ENCODE data around the gene FBXL7. TPM values are rescaled to one million over a fixed set of nuclear protein-coding genes. Genes with fewer than 3 reads are reported as not detected.

The FBXL7 gene
- total and polyA plus RNA-seq, 10 donors, result 1.1 to 12.9 (median 8.3) TPM

DNA sequence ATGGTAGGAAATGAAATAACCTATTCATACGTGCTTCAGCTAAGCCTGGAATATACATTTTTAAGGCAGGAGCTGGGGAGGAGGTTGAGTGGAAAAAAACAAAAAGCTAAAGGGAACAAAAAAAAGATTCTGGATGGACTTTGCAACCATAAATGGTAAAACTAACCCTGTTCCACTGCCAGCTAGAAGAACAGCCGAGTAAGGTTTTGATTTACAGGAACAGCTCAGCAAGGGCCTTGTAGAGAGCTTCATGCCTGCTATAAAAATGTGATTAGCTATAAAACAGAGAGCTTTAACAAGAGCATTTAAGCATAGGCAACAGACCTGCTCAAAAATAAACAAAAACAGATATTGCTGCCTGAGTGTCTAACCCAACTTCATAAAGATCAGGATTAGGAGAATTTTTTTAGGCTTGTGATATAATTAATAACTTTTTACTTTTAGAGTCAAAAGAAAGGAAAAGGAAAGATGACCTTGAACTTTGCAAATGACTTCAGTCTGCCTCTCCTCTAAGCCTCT is 194.8 kb downstream of the FBXL7 start:
- Histone ChIP-seq H3K9me3 (peaks cover 0 to 8% (median 0%) of the 10 kb centered on the region in 8 donors), H3K27ac (peak overlapping the region in 5 of 8 donors; percentile 6 to 59 (median 38)), H3K4me1 (peaks cover 0 to 6% (median 0%) of the 10 kb centered on the region in 6 donors), H3K4me3 (no peak overlapping the region), H3K36me3 (no peaks in the 10 kb centered on the region), H3K27me3 (replicated peaks in 1 of 7) (no peaks in the 10 kb centered on the region)
- 64 to 70% (median 68%) methylated on average over 2 of the region's 2 CpGs for WGBS, 5 donors
- no peak for TF ChIP-seq POLR2AphosphoS5 (IDR thresholded peaks at IDR 0.05)
- TF ChIP-seq CTCF (IDR thresholded peaks at IDR 0.05 in 8 of 11, conservative IDR thresholded peaks at IDR 0.05 in 3 of 11), result no peak
- no peak for TF ChIP-seq POLR2A (IDR thresholded peaks at IDR 0.05)
- intact Hi-C loops (cut with DNase I; ENCODE audit: low total_unique reads), result no loop called here
- no peak for DNase-seq

GRCh38 chr5:15695215-15695731 is 195.3 kb downstream of the FBXL7 start:
- Histone ChIP-seq H3K27me3 (replicated peaks in 1 of 7) (no peaks in the 10 kb centered on the region), H3K36me3 (no peaks in the 10 kb centered on the region), H3K9me3 (peaks cover 0 to 8% (median 0%) of the 10 kb centered on the region in 8 donors), H3K4me1 (peaks cover 0 to 6% (median 0%) of the 10 kb centered on the region in 6 donors), H3K4me3 (no peak overlapping the region), H3K27ac (peak overlapping the region in 5 of 8 donors; percentile 29 to 59 (median 42))
- no peak for TF ChIP-seq POLR2AphosphoS5 (IDR thresholded peaks at IDR 0.05)
- no peak for TF ChIP-seq POLR2A (IDR thresholded peaks at IDR 0.05)
- TF ChIP-seq CTCF (IDR thresholded peaks at IDR 0.05 in 8 of 11, conservative IDR thresholded peaks at IDR 0.05 in 3 of 11), result no peak
- WGBS, 5 donors, result 37 to 51% (median 49%) methylated on average over 4 of the region's 4 CpGs
- no peak for DNase-seq
- intact Hi-C loops (cut with DNase I; ENCODE audit: low total_unique reads), result no loop called here

- Histone ChIP-seq H3K36me3 (no peaks in the 10 kb centered on the region), H3K27me3 (replicated peaks in 1 of 7) (no peaks in the 10 kb centered on the region), H3K27ac (no peak overlapping the region), H3K9me3 (peaks cover 0 to 7% (median 0%) of the 10 kb centered on the region in 8 donors), H3K4me3 (no peak overlapping the region), H3K4me1 (no peaks in the 10 kb centered on the region)
- no peak for DNase-seq
- intact Hi-C loops (cut with DNase I; ENCODE audit: low total_unique reads), result no loop called here
- TF ChIP-seq POLR2AphosphoS5 (IDR thresholded peaks at IDR 0.05), result no peak
- TF ChIP-seq POLR2A (IDR thresholded peaks at IDR 0.05), result no peak
- TF ChIP-seq CTCF (IDR thresholded peaks at IDR 0.05 in 8 of 11, conservative IDR thresholded peaks at IDR 0.05 in 3 of 11), result no peak
- 88 to 93% (median 91%) methylated on average over 2 of the region's 2 CpGs for WGBS, 5 donors
These were observed 200.4 kb downstream of the FBXL7 start for GRCh38 chr5:15700373-15700772.

DNA sequence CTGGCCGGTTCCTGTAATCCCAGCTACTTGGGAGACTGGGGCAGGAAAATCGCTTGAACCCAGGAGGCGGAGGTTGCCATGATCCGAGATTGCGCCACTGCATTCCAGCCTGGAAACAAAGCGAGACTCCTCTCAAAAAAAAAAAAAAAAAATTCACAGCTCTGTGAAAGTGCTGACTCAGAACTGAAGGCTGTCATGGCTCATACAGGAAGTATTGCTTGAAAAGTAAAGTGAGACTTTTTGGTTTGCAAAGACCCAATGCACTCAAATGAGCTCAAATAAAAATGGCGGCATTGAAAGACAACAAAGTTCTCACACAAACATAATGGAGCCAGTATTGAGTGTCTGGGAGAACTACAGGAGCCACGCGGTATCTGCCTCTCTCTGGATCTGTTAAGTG is 202.1 kb downstream of the FBXL7 start:
- intact Hi-C loops (cut with DNase I; ENCODE audit: low total_unique reads), result no loop called here
- H3K27ac ChIP-seq, result no peak overlapping the region

More for the DNA sequence above, 202.1 kb downstream of the FBXL7 start:
- DNase-seq, result no peak
- 91 to 96% (median 93%) methylated on average over 9 of the region's 9 CpGs for WGBS, 5 donors
- TF ChIP-seq CTCF (IDR thresholded peaks at IDR 0.05 in 8 of 11, conservative IDR thresholded peaks at IDR 0.05 in 3 of 11), result no peak
- no peak for TF ChIP-seq POLR2AphosphoS5 (IDR thresholded peaks at IDR 0.05)
- no peak for TF ChIP-seq POLR2A (IDR thresholded peaks at IDR 0.05)
- Histone ChIP-seq H3K9me3 (peaks cover 0 to 7% (median 0%) of the 10 kb centered on the region in 8 donors), H3K27me3 (replicated peaks in 1 of 7) (no peaks in the 10 kb centered on the region), H3K4me3 (no peak overlapping the region), H3K4me1 (no peaks in the 10 kb centered on the region), H3K36me3 (no peaks in the 10 kb centered on the region)

Measured in spleen (tissue), 11 donors.